GM21528 (cell line): ENCODE data around the gene GPN2.
"Not testable (repeated sequence)": the region's sequence is repeated elsewhere in the genome, so short reads cannot be mapped to it uniquely, and the experiment has no call there.

Experiments used
- ATAC-seq: cut with Tn5 transposase; IDR thresholded peaks from one replicate; pipeline ENCODE4 v1.9.1; 2021; ENCODE audit warnings: mild to moderate bottlenecking, moderate library complexity; ENCODE audit not compliant: unreplicated experiment, low FRiP score

Gene GPN2

DNA sequence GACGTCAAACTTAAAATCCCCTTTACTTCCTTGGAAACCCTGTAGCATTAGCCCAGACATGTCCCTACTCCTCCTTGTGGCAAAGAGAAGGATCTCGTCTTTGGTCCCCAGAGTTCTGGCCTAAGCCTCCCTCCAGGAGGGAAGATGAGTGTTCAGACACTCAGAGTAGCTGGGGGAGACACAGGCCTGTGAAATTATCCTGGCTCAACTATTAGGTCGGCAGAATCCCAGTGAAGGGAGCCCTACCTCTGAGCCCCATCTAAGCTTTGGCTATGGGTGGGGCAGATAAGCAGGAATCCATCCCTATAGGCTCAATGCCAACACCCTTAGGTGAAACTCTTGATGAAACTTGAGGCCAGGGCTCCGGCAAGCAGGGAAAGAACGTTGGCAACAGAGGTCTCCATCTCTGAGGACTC is 28.8 kb downstream of the GPN2 start:
- no peak for ATAC-seq

GRCh38 chr1:26858891-26859640 is 31.0 kb downstream of the GPN2 start:
- ATAC-seq: no peak

GRCh38 chr1:26858160-26858559 is 31.9 kb downstream of the GPN2 start:
- ATAC-seq: no peak

DNA sequence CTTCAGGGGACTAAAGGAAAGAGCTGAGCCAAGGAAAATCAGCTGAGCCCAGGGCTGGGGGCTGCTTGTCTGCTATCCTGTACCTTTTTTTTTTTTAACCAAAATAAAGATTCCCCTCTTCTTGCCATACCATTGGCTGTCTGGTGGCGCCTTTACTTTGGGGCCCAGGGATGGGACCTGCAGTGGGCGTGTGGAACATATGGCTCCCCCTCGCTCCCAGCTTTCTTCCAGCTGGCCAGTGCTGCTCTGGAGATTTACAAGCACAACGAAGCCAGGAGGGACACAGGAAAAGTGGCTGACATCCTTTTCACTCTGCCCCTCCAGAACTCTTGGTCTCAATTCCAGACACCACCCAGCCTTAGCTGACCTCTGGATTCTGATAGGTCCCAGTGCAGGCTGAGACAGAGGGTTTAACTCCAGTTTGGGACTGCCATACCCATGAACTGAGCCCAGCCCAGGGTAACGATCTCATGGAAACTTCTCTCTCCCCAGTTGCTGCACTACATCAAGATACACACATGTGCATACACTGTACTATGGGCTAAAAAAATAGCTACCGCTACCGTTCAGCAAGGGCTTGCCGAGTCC is 32.5 kb downstream of the GPN2 start:
- no peak for ATAC-seq

DNA sequence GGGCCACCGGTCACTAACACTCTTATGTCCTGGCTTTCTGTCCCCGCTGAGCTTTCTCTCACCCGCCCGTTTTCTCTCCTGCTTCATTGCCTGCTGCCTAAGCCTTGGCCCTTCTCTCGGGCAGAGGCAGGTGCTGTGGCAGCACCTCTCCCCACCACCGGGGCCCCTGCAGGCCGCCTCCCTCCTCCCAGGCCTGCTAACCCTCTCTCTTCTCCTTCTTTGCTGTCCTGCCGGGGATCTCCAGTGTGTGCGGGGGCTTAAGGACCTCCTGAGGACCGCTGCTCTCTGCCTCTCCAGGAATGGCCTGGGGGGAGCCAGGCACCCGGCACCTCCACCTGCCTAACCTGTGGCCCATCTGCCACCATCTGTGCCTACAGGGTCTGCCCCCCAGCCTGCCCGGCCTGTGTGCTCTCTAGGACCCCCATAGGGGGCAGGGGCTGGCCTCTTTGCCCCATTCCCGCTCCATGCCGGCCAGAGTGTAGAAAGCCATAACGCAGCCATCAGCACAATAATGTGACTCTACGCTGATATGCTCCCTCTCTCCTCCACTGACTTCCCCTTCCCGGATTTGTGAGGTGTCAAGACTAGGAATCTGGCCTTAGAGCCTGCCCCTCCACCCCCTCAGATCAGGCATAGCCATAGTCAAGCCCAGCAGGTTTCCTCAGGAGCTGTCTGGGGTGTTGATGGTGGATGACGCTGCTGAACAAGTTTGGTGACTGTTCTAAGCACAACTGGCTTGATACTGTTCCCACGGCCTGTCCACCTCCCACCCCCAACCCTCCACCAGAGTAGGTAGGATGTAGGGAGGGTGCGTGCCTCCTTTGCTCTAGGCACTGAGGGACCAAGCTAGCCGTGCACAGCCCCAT is 33.2 kb downstream of the GPN2 start:
- ATAC-seq: no peak

DNA sequence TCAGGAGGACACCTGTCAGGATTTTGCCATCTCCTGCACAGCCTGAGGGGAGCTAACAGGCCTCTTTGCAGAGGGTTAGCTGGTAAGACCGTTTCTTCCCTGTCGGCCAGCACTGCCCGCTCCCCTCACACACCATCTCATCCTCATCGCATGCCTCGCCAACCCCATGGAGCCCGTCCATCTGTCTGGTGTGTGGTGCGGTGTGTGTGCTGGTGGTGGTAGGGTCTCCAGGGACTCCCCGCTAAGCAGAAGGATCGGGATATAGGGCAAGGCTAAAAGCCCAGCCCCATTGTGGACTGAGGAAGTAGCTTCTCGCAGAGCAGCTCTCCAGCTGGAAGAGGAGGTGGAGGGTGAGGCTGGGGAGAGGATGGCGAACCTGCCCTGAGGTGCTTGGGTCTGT is 33.9 kb downstream of the GPN2 start:
- no peak for ATAC-seq

GRCh38 chr1:26855636-26856035 is 34.4 kb downstream of the GPN2 start:
- no peak for ATAC-seq

DNA sequence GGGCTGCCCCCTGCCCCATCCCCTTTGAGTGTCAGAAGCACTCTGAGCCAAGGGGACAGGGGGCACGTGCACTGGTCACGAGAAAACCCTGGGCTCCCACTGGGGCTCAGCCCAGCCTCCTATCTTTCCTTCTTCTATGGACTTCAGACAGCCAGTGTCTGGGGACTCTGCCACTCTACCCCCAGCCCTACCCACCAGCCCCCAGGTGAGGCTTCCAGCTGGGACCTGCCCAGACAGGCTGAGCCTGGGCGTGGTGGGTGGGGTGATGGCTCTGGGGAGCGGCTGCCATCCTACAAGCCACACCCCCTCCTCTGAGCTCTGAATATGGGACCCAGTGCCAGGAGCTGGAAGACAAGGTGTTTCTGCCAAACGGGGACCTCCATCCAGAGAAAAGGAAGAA is 35.2 kb downstream of the GPN2 start:
- no peak for ATAC-seq

- no peak for ATAC-seq
Observed at GRCh38 chr1:26853600-26853999, 36.5 kb downstream of the GPN2 start.

- ATAC-seq: no peak
Observed at GRCh38 chr1:26853156-26853555, 36.9 kb downstream of the GPN2 start.

DNA sequence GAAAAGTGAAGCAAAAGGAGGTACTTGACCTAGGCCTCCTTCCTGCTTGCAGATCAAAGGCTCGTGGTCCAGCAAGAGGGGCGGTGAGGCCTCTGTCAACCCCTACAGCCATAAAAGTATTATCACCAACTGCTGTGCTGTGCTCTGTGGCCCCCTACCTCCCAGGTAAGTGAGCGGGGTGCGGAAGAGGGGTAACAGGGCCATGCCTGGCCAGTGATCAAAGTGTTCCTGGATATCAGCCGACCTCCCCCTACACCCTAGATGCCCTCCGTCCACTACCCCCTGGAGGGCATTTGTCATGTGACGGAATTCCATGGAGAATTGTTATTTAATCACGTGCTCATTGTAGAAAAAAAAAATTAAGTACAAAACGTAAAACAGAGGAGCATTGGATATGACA is 37.4 kb downstream of the GPN2 start:
- ATAC-seq: no peak

DNA sequence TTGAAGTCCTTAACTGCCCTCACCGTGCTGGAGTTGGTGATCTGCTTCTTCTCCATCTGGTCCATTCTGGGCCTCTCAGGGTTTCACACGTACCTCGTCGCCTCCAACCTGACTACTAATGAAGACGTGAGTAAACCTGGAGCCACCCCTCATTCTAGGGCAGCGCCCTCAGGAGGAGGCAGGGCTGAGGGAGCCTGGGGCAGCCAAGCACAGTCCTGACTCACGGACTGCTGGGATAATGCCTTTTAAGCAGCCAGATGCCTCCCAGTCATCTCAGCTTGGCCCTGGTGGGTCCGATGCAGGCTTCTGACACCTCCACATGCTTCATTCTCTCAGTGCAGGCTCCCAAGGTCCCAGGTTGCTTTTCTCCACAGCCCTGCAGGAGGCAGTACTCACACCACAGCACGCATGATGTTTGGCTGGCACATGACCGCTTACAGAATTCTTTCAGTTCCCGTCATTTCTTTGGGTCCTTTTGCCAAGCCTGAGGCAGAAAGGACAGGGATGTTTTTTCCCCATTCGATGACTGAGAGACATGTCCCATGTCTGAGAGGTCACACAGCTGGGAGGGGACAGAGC is 38.9 kb downstream of the GPN2 start:
- no peak for ATAC-seq

- no peak for ATAC-seq
Observed at GRCh38 chr1:26848941-26849774, 40.9 kb downstream of the GPN2 start.

GRCh38 chr1:26848499-26848898 is 41.6 kb downstream of the GPN2 start:
- ATAC-seq: no peak

GRCh38 chr1:26847826-26848225 is 42.3 kb downstream of the GPN2 start:
- not testable (repeated sequence) for ATAC-seq

GRCh38 chr1:26844424-26845196 is 45.5 kb downstream of the GPN2 start:
- ATAC-seq: no peak

GRCh38 chr1:26839779-26840178 is 50.3 kb downstream of the GPN2 start:
- ATAC-seq: no peak

GRCh38 chr1:26839339-26839722 is 50.8 kb downstream of the GPN2 start:
- peak; percentile 11 for ATAC-seq
